A549 treated with ZK216348 at 1 μM for 4 hours (cell line): ENCODE measurements around the gene ADAMTSL1. TPM values are rescaled to one million over a fixed set of nuclear protein-coding genes. Genes with fewer than 3 reads are reported as not detected.

Experiments used
- total RNA-seq: library from RNA; stranded (reverse); fragments of 200-300 nt; extraction: Qiagen RNA extraction; gene quantifications from 5 replicates; pipeline ENCODE4 v1.2.3, GENCODE V29; 2022; ENCODE audit warnings: low read depth

ADAMTSL1 gene
- 0.04 TPM in 1 of 5 replicates, not detected in the others for total RNA-seq

GRCh38 chr9:18473652-18474279 is at the start of gene ADAMTSL1:
TSS of gene ADAMTSL1 (plus strand) at chr9:18474153. CDS start at chr9:18474233, 80 bp downstream.

